ENCODE measurements around the gene VPREB3. TPM values are rescaled to one million over a fixed set of nuclear protein-coding genes. Genes with fewer than 3 reads are reported as not detected.

The VPREB3 gene
- total and polyA plus RNA-seq, 2 donors from 2014 or later, result 1.0 to 1.3 TPM

- DNase-seq (no peak), FAIRE-seq (no peak)
- no peak overlapping the region for H3K27ac ChIP-seq (ENCODE audit: low read depth in 2 of 2, low read length in 2 of 2)
- H3K4me1 ChIP-seq (ENCODE audit: control insufficient read depth in 2 of 3, insufficient read depth in 2 of 3, low read depth in 1 of 3, low read length in 3 of 3), result peaks cover 0 to 1% (median 0%) of the 10 kb centered on the region in 3 donors
- H3K4me3 ChIP-seq (ENCODE audit: low read length in 3 of 3), result no peak overlapping the region
- H3K27me3 ChIP-seq (ENCODE audit: control insufficient read depth, insufficient read depth, low read length), result no peaks in the 10 kb centered on the region
- intact Hi-C loops (cut with DNase I), result no loop called here
- H3K9me3 ChIP-seq (ENCODE audit: control insufficient read depth in 2 of 3, insufficient read depth in 1 of 3, low read length in 3 of 3), result no peaks in the 10 kb centered on the region
- H3K9ac ChIP-seq (ENCODE audit: low read length in 3 of 3), result no peak overlapping the region
- H3K36me3 ChIP-seq (ENCODE audit: control insufficient read depth in 2 of 3, insufficient read depth in 3 of 3, low read length in 3 of 3), result no peaks in the 10 kb centered on the region
- no peak for TF ChIP-seq CTCF (IDR thresholded peaks at IDR 0.05; ENCODE audit: borderline replicate concordance, extremely low read depth, insufficient read depth)
These were observed 883 bp upstream of the VPREB3 start for GRCh38 chr22:23754980-23755636.

GRCh38 chr22:23753385-23753784 is 840 bp downstream of the VPREB3 start:
- Histone ChIP-seq H3K9ac (ENCODE audit: low read length in 3 of 3) (no peak overlapping the region), H3K9me3 (ENCODE audit: control insufficient read depth in 2 of 3, insufficient read depth in 1 of 3, low read length in 3 of 3) (no peaks in the 10 kb centered on the region), H3K27me3 (ENCODE audit: control insufficient read depth, insufficient read depth, low read length) (no peaks in the 10 kb centered on the region), H3K4me3 (ENCODE audit: low read length in 3 of 3) (no peak overlapping the region), H3K4me1 (ENCODE audit: control insufficient read depth in 2 of 3, insufficient read depth in 2 of 3, low read depth in 1 of 3, low read length in 3 of 3) (peaks cover 0 to 7% (median 0%) of the 10 kb centered on the region in 3 donors), H3K36me3 (ENCODE audit: control insufficient read depth in 2 of 3, insufficient read depth in 3 of 3, low read length in 3 of 3) (no peaks in the 10 kb centered on the region), H3K27ac (ENCODE audit: low read depth in 2 of 2, low read length in 2 of 2) (no peak overlapping the region)
- DNase-seq (no peak), FAIRE-seq (no peak)
- intact Hi-C loops (cut with DNase I), result no loop called here
- no peak for TF ChIP-seq CTCF (IDR thresholded peaks at IDR 0.05; ENCODE audit: borderline replicate concordance, extremely low read depth, insufficient read depth)

GRCh38 chr22:23752750-23753149 is 1.5 kb downstream of the VPREB3 start:
- Histone ChIP-seq H3K36me3 (ENCODE audit: control insufficient read depth in 2 of 3, insufficient read depth in 3 of 3, low read length in 3 of 3) (no peaks in the 10 kb centered on the region), H3K9me3 (ENCODE audit: control insufficient read depth in 2 of 3, insufficient read depth in 1 of 3, low read length in 3 of 3) (no peaks in the 10 kb centered on the region), H3K27ac (ENCODE audit: low read depth in 2 of 2, low read length in 2 of 2) (no peak overlapping the region), H3K4me3 (ENCODE audit: low read length in 3 of 3) (no peak overlapping the region), H3K9ac (ENCODE audit: low read length in 3 of 3) (no peak overlapping the region), H3K4me1 (ENCODE audit: control insufficient read depth in 2 of 3, insufficient read depth in 2 of 3, low read depth in 1 of 3, low read length in 3 of 3) (peaks cover 0 to 7% (median 0%) of the 10 kb centered on the region in 3 donors), H3K27me3 (ENCODE audit: control insufficient read depth, insufficient read depth, low read length) (no peaks in the 10 kb centered on the region)
- DNase-seq (no peak), FAIRE-seq (no peak)
- TF ChIP-seq CTCF (IDR thresholded peaks at IDR 0.05; ENCODE audit: borderline replicate concordance, extremely low read depth, insufficient read depth), result no peak
- intact Hi-C loops (cut with DNase I), result no loop called here
